Stimulated activated CD4-positive, alpha-beta T cell treated with anti-CD3 and anti-CD28 coated beads, Interleukin-4, amount 100 ng/mL, for 4 hours (primary cell): ENCODE measurements around the gene OR5AR1.
"Not testable (repeated sequence)": the region's sequence is repeated elsewhere in the genome, so short reads cannot be mapped to it uniquely, and the experiment has no call there.

Experiments used
- DNase-seq, 2 experiments: peaks; one replicate each; pipeline ENCODE4 v3.0.0-alpha.2; 2020

Gene OR5AR1

GRCh38 chr11:56663386-56663785, at the start of gene OR5AR1:
TSS of gene OR5AR1 (plus strand) at chr11:56663686. CDS start at chr11:56663686, 0 bp downstream.
- no peak for DNase-seq

DNA sequence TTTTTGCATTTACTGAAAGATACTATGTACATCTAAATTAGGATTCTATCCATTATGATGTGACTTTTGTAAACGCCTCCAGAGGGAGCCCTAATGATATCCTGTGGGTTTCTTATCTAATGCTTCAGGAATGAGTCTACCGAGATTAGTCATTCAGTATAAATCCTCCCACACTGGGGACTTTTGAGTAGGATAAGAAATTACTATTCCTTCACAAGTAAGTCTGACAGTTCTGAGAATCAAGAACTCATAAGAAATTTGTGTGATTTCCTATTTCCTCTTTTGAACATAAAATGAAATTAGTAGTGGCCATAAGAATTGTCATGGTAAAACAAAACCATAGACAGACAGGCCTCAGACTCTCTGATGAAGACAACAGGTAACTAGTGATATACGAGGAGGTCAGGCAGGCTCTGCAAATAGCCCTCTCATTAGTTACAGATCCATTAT, 38.8 kb upstream of the OR5AR1 start:
- DNase-seq: no peak

GRCh38 chr11:56625946-56626345, 37.5 kb upstream of the OR5AR1 start:
- DNase-seq: no peak

DNA sequence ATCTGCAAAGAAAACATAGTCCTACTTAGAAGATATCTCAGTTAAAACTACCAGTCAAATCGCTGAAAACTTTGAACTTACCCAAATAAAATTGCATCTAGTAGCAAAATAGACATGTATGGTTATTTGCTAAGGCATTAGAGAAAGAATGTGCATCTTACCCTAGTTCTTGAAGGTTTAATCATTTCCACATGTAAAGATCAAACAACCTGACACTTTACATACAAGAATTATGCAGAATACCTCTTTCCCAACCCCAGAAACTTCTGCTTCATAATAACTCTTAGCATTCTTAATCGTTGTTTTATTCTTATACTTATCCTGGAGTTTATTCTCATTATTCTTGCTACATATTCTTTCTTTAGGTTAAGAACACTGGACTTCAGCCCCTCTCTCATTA, 31.2 kb upstream of the OR5AR1 start:
- DNase-seq: no peak

DNA sequence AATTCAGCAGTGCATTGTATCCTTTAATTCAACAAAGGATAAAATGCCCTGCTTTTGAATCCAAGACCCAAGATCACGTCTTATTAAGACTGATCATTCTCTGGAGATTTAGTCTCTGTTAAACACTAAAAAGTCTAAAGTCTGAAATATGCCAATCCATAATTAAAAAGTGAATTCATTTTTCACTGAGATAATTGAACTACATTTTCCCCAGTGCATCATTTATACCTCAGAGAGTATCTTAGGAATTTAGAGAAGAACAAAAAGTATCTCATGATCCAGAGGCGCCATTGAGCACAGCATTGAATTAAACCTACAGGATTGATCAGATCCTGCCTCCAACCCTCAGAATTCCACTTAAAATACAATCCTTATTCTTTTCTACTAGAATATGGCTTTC, 26.6 kb upstream of the OR5AR1 start:
- DNase-seq: no peak

DNA sequence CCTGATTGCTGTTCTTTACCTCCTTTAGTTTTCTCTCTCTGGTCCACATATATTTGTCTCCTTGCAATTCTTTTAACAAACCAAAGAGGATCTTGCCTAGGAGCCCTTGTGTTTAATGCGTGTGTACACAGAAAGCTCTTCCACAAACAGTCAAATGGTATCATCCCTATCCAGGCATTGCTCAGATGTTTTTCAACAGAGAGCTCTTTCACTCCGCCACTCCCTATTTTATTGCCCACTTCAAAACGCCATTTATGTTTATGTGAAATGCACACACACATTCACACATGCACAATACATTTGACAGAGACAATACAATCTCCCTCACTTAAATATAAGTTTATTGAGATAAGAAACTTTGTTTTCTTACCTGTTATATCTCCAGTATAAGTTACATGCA, 26.0 kb upstream of the OR5AR1 start:
- no peak for DNase-seq

GRCh38 chr11:56642339-56642738, 21.1 kb upstream of the OR5AR1 start, which contains the start of gene OR5AP2:
TSS of gene OR5AP2 (minus strand) at chr11:56642439. CDS start at chr11:56642439, 0 bp downstream.
- DNase-seq: no peak

- DNase-seq: no peak
Observed at GRCh38 chr11:56659755-56660154, 3.7 kb upstream of the OR5AR1 start.

DNA sequence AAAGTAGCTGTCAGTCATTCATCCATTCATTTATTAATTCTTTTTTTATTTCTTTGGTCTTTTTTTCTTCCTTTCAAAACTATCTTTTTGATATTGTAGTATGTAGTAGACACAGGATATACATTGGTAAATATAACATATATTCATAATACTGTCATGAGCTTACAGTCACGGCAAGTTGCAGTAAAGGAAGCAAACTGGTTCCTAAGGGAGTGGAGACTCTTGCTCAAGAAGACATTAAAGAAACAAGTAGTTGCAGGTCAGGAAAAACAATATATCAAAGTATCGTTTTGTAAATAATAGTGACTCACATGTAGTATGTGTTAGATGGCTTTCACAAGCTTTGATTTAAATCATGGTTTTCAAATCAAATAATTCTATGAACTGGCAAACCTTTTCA, 7.5 kb downstream of the OR5AR1 start:
- DNase-seq: no peak

DNA sequence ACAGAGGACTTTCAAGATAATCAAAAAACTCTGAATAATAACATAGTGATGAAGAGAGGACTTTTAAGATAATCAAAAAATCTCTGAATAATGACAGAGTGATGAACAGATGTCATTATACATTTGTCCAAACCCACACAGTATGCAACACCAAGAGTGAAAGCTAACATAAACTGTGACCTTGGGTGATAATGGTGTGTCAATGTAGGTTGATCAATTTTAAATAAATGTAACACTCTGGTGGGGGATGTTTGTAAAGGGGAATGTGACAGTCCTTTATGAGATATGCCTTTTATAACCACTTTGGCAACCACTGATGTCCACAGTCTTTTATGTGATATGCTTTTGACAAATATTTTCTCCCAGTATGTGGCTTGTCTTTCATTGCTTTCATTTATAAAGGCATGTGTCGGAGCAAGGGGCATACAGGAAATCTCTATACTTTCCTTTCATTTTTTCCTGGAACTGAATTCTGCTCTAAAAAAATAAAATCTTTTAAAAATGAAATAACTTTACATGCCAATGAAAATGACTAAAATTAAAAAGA, 25.1 kb downstream of the OR5AR1 start:
- no peak for DNase-seq

DNA sequence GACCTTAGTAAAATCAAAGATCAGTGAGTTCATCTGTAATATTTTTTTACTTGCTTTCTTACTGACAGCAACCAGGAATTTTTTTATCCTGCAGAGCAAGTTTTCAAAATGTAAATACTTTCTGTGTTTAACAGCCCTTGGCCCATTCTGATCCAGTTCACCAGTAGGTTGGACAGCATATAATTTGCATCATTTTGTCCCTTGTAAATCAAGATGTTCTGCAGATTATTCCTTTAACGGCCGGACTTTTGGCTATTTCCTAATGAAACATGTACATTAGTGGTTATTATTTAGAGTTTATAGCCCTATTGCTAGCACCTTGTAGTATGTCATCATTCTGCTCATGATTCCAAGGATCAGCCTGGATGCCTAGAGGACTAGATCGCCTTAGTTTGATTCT, 27.7 kb downstream of the OR5AR1 start:
- not testable (repeated sequence) for DNase-seq

- DNase-seq: no peak
Observed at GRCh38 chr11:56693428-56693827, 29.9 kb downstream of the OR5AR1 start.

DNA sequence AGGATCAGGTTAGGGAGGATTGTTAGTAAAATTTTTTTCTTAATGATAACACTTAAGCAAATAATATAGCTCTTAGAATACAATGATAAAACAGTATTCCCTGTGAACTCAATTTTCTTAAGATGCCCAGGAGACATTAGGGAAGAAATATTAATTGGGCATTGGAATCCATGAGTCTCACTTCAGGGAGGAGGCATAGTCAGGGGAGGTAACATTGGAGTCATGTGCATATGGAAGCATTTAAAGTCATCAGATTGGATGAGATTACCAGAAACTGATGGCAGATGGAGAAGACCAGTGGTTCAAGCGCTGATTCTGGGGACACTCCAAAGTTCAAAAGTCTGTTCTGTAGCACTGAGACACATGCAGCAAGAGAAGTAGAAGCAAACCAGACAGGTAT, 35.3 kb downstream of the OR5AR1 start, which contains the start of gene OR9G1:
Gene OR9G1 (plus strand): TSS at position 301 of the 400 bp plus-strand sequence. CDS start 1,293 bp downstream, outside the sequence.
- no peak for DNase-seq

GRCh38 chr11:56700242-56700913, 36.9 kb downstream of the OR5AR1 start:
- no peak for DNase-seq

DNA sequence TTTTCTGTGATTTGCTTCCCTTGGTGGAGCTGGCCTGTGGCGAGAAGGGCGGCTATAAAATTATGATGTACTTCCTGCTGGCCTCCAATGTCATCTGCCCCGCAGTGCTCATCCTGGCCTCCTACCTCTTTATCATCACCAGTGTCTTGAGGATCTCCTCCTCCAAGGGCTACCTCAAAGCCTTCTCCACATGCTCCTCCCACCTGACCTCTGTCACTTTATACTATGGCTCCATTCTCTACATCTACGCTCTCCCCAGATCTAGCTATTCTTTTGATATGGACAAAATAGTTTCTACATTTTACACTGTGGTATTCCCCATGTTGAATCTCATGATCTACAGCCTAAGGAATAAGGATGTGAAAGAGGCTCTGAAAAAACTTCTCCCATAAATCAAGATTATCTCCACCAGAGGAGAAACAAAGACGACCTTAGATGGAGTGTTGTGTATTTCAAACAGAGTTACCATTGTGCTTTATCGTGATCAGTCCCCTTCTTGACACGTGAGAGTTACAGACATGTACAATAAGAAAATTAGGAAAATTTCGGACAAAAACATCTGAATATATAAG, 37.5 kb downstream of the OR5AR1 start:
- no peak for DNase-seq

DNA sequence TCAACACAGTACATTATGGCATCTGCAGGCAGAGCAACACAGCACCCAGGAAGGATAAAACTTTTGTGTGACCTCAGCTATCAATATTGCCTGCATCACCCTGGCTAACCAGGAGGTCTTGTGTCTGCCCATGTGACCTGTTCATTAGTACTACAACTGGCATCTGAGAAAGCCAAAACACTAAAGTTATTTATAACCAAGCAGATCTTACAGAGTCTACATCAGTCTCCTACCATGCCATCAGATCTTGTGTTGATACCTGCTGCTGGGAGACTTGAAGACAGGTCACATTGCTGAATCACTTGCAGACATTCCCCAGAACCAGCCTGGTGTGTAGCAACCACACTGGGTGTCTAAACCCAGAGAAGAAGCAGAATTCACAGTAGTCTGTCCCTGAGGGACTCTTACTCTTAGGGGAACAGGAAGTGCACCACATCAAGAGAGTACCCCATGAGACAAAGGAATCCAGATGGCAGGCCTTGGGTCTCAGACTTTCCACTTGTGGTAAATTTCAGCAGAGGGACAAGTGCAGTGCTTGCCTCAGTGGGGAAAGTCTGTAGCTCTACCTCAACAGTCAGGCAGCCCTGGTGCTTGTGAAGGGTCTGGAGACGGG, 42.4 kb downstream of the OR5AR1 start:
- no peak for DNase-seq

DNA sequence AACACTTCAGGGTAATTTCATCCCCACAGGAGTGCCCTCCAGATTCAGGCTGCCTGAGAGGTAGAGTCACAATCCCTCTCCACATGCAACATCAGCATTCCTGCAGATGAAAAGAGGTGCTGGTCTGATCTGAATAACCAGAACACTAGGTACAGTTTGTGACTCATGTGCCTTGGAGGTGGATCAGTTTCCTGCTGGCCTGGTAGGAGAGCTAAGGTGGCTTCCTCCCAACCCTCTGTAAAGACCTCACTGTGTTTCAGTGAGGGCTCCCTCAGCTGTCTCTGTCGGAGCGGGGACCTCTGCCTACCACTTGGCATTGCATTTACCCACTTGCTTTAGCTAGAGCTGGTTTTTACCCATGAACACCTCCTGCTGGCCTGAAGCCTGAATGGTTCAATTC, 43.0 kb downstream of the OR5AR1 start:
- no peak for DNase-seq

- no peak for DNase-seq
Observed at GRCh38 chr11:56714206-56714605, 50.7 kb downstream of the OR5AR1 start.
